NCI-H748 (cell line): Measurements from ENCODE around the gene PGC.

ENCODE experiments used
- DNase-seq: peaks from one replicate; lab custom pipeline; 2025; ENCODE audit not compliant: unreplicated experiment; lab: John Stamatoyannopoulos, UW

The PGC gene

GRCh38 chr6:41716516-41717391 lies 30.4 kb downstream of the PGC start:
- DNase-seq, result no peak

- DNase-seq, result no peak
Observed at GRCh38 chr6:41715795-41716515, 31.2 kb downstream of the PGC start.

GRCh38 chr6:41714556-41715273 lies 32.5 kb downstream of the PGC start:
- DNase-seq, result no peak

GRCh38 chr6:41713650-41714291 lies 33.4 kb downstream of the PGC start:
- no peak for DNase-seq

- no peak for DNase-seq
Observed at GRCh38 chr6:41713159-41713649, 34.0 kb downstream of the PGC start.

- no peak for DNase-seq
Observed at GRCh38 chr6:41712651-41713103, 34.5 kb downstream of the PGC start.

- DNase-seq, result no peak
Observed at GRCh38 chr6:41711323-41712038, 35.7 kb downstream of the PGC start.

GRCh38 chr6:41709375-41709774 lies 37.8 kb downstream of the PGC start:
- no peak for DNase-seq

GRCh38 chr6:41708856-41709255 lies 38.3 kb downstream of the PGC start:
- no peak for DNase-seq

GRCh38 chr6:41707565-41708200 lies 39.5 kb downstream of the PGC start:
- no peak for DNase-seq

GRCh38 chr6:41706876-41707564 lies 40.2 kb downstream of the PGC start:
- DNase-seq, result no peak

GRCh38 chr6:41705996-41706835 lies 41.0 kb downstream of the PGC start:
- DNase-seq, result peak; percentile 58

- DNase-seq, result no peak
Observed at GRCh38 chr6:41705311-41705995, 41.7 kb downstream of the PGC start.

GRCh38 chr6:41704656-41705310 lies 42.4 kb downstream of the PGC start:
- peak; percentile 73 for DNase-seq

GRCh38 chr6:41704028-41704427 lies 43.2 kb downstream of the PGC start:
- no peak for DNase-seq

GRCh38 chr6:41702771-41703494 lies 44.3 kb downstream of the PGC start:
- DNase-seq, result no peak
